Fibroblast of skin of back (primary cell): Measurements from ENCODE around the gene CASP14. TPM values are rescaled to one million over a fixed set of nuclear protein-coding genes. Genes with fewer than 3 reads are reported as not detected.
"Not testable (repeated sequence)": the region's sequence is repeated elsewhere in the genome, so short reads cannot be mapped to it uniquely, and the experiment has no call there.

Experiments used
- DNase-seq: peaks from one replicate; pipeline ENCODE4 v3.0.0-alpha.2; 2013
- polyA plus RNA-seq, 2 experiments: library from polyadenylated mRNA; unstranded; fragments of 120-200 nt; gene quantifications; one replicate each; pipeline ENCODE4 v1.2.1, GENCODE V29; 2013; ENCODE audit not compliant: insufficient read length in 2 of 2

The CASP14 gene, protein sequence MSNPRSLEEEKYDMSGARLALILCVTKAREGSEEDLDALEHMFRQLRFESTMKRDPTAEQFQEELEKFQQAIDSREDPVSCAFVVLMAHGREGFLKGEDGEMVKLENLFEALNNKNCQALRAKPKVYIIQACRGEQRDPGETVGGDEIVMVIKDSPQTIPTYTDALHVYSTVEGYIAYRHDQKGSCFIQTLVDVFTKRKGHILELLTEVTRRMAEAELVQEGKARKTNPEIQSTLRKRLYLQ
- not detected for polyA plus RNA-seq (2013, experiment 1 of 2; ENCODE audit: insufficient read length)
- not detected for polyA plus RNA-seq (2013, experiment 2 of 2; ENCODE audit: insufficient read length)

DNA sequence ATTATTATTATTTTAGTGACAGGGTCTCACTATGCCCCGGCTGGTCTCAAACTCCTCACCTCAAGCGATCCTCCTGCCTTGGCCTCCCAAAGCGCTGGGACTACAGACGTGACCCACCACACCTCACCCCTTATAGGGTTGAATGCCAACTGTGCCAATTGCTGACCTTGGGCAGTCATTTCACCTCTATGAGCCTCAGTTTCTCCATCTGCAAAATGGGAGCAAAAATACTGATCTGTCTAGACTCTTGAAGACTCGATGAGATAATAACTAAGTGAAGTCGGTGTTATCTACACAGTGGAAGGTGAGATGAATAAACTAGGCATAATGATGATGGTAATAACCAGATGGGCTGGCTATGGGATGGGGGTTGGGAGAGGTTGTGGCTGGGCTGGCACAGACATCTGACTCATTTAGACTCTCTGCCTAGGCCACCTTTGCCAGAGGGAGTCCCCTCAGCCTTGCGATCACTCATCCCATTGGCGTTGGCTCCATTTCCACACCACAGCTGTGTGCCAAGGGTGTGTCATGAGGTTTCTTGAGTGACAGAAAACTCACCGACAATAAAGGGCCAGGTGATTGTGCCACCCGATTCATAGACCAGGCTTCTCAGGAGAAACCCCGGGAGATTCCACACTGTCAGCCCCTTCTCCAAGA lies at the start of gene CASP14:
Gene CASP14 (plus strand): TSS at position 596 of the 657 bp plus-strand sequence. CDS start 2,772 bp downstream, outside the sequence.
- DNase-seq, result no peak

DNA sequence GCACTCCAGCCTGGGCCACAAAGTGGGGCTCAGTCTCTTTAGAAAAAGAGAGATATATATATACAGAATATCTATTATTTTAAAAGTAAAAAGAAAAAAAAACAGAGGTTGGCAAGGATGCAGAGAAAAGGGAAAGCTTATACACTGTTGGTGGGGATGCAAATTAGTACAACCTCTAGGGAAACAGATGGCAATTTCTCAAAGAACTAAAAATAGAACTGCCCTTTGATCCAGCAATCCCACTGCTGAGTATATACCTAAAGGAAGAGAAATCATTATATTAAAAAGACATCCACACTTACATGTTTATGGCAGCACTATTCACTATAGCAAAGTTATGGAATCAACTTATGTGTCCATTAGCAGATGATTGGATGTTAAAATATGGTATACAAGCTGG lies 41.0 kb upstream of the CASP14 start:
- DNase-seq, result no peak

DNA sequence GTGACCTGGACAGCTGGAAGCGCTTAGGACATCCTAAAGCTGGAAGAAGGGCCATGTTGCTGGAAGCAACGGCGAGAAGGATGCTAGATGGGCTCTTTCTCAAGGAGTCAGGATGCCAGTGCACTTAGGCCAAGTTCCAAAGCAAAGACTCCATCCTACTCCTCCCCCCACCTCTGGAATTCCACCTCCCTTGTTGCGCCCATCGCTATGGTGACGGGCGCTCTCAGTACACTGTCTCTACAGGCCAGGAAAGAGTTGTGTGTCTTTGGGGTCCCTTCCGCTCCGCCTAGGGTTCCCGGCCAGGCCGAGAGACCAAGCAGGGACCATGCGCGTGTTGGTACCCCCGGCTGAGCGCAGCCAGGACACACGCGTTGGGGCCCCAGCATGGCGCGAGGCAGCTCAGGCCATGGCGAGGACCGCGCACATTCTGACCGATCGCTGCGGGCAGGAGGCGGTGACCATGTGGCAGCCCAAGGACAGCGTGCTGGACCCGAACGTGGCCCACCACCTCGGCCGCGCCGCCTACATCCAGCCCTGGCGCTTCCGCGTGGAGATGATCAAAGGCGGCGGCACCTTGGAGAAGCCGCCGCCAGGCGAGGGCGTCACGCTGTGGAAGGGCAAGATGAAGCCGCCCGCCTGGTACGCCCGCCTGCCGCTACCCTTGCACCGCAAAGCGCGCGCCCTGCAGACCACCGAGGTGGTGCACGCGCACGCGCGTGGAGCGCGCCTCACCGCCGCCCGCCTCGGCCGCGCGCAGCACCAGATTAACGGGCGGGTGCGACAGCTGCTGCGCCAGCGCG lies 38.6 kb upstream of the CASP14 start:
- no peak for DNase-seq

DNA sequence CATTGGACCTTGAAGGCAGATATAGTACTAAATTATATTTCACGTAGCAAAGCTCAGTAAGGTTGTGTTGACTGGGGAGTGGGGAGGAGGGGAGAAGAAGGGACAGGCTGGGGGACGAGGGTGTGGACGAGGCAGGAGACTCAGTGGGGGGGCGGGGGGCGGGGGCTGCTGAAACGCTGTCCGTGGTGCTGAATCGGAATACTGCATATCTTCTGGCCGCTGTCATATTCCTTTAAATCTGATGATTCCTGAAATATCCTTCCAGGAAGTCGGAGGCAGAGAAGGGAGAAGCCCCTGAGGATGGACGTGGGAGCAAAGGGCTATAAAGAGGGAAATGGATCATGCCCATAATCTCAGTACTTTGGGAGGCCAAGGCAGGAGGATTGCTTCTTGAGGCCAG lies 34.7 kb upstream of the CASP14 start:
- no peak for DNase-seq

DNA sequence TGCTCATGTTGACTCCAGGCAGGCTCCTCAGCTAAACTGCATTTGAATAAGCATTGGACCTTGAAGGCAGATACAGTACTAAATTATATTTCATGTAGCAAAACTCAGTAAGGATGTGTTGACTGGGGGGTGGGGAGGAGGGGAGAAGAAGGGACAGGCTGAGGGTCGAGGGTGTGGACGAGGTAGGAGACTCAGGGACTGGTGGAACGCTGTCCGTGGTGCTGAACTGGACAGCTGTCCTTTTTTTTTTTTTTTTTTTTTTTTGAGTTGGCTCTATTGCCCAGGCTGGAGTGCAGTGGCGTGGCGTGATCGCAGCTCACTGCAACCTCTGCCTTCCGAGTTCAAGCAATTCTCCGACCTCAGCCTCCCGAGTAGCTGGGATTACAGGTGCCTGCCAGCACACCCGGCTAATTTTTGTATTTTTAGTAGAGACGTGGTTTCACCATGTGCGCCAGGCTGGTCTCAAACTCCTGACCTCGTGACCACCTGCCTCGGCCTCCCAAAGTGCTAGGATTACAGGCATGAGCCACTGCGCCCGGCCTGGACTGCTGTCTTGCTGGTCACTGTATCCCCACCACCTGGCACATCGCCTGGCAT lies 33.2 kb upstream of the CASP14 start:
- peak; percentile 19 for DNase-seq

DNA sequence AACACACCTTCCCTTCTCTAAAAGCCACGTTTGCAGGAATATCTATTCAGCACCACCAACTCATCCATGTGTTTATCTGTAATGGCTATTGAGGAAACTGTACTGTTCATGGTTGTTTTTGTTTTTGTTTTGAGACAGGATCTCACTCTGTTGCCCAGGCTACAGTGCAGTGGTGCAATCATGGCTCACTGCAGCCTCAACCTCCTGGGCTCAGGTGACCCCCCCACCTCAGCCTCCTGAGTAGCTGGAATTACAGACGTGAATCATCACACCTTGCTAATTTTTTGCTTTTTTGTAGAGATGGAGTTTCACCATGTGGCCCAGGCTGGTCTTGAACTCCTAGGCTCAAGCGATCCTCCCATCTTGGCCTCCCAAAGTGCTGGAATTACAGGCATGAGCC lies 30.4 kb upstream of the CASP14 start:
- not testable (repeated sequence) for DNase-seq

DNA sequence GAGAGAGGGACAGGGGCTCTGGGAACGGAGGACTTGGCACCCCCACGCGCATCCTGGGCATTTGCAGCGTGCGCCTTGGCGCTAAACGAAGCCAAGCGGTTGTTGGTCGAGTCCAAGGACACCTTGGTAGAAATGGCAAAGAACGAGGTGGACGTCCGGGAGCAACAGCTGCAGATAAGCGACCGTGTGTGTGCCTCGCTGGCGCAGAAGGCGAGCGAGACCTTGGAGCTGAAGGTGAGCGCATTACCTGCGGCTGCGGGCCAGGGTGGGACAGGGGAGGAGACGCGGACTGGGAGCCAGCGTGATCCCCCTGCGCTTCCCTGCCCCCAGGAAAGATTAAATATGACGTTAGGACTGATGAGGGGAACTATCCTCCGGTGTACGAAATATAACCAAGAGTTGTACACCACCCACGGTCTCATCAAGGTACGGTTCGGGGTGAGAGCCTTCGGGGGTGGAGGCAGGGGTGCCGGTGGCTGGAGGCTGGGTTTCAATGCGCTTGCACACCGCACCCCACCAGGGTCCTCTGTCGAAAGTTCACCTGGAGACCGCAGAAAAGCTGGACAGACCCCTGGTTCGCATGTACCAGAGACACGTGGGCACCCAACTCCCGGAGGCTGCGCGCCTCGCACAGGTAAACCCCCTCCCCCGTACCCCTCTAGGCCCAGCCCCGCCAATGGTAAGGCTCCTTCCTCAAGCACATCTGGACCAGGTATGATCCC lies 27.8 kb upstream of the CASP14 start:
- no peak for DNase-seq

DNA sequence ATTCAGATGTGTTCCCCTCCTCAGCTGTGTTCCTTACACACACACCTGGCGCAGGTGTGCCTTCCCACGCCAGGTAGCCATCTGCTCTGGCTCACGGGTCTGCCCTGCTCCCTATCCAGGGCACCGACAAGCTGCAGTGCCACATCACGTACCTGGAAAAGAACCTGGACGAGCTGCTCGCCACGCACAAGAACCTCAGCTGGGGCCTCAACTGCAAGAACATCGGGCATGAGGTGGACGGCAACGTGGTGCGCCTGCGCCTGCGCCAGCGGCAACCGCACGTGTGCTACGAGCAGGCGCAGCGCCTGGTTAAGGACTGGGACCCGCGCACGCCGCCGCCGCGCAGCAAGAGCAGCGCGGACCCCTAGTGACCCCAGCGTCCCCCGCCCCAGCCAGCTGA lies 26.5 kb upstream of the CASP14 start:
- DNase-seq, result no peak

DNA sequence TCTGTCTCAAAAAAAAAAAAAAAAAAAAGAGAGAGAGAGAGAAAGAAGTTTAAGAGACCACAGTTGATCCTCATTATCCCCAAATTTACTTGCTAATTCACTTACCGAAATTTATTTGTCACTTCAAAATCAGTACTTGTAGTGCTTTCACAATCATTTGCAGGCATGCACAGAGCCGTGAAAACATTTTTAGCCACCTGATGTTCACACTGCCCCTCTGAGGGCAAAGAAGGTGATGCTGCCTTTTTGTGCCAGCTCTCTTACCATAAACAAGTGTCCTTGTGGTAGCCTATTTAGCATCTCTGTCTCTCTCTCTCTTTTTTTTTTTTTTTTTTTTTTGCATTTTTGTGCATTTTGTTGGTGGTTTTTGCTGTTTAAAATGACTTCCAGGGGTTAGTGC lies 24.1 kb upstream of the CASP14 start:
- no peak for DNase-seq

DNA sequence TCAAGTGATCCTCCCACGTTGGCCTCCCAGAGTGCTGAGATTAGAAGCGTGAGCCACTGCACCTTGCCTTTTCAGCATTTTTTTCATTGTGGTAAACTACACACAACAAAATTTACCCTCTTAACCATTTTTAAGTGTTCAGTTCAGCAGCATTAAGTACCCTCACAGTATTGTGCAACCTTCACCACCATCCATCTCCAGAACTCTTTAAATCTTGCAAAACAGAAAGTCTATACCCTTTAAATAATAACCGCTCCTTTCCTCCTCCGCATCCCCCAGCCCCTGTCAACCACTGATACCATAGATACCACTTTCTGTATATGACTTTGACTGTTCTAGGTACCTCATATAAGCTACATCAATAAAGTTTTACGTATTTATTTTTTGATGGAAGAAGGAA lies 20.8 kb upstream of the CASP14 start:
- no peak for DNase-seq

DNA sequence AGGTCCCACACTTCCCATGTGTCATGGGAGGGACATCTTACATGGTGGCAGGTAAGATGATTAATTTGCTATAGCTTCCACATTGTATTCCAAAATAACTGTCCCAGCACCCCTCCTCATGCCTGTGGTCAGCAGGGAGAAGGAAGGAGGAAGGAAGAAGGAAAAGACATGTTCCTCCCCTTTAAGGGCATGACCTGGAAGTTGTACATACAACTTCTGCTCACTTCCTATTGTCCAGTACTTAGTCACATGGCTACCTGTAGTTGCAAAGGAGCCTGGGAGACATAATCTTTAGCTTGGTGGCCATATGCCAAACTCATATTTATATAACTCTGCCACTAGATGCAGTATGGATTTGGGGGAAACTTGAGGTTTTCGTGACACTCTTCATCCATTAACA lies 17.6 kb upstream of the CASP14 start:
- DNase-seq, result no peak

DNA sequence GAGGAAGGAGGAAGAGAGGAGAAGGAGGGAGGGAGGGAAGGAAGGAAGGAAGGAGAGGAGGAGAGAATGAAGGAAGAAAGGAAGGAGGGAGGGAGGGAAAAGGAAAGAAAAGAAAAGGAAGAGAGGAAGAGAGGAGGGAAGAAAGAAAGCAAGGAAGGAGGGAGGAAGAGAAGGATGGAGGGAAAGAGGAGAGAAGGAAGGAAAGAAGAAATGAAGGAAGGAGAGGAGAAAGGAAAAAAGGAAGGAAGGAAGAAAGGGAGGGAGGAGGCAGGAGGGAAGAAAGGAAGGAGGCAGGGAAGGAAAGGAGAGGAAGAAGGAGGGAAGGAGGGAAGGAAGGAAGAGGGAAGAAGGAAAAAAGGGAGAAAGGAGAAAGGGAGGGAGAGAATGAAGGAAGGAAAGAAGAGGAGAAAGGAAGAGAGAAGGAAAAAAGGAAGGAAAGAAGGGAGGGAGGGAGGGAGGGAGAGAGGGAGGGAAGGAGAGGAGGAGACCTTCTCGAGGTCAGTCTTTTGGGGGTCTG lies 13.4 kb upstream of the CASP14 start:
- no peak for DNase-seq

DNA sequence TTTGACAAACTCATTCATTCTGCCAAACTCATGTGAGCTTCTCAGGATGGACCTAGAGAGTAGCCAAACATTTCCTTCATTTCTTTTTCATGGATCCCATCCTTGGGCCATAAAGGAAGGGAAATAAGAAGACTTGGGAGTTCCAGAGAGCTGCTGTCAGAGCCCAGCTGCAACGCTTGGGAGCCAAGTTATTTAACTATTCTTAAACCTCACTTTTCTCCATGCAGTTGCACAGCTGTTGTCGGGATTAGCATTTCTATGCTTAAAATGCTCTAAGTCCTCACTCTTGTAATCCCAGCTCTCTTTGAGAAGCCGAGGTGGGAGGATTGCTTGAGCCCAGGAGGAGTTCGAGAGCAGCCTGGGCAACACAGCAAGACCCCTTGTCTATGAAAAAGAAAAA lies 11.7 kb upstream of the CASP14 start:
- no peak for DNase-seq

DNA sequence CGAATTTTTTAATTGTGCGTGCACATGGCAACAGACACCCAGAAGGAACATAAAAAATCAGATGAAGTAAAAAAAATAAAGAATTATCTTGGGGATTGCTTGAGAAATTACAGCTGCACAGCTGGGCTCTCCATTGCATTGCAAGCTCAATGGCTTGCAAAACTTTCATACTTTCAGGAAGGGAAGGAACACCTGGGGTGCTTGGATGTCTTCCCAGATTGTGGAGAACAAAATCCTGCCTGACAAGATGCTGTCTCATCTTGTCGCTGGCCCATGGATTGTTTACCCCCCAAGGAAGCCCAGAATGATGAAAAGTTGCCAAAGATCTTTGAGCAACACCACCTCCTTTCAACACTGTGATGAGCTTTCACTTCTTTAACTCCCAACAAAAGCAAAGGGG lies 11.0 kb upstream of the CASP14 start:
- DNase-seq, result no peak

DNA sequence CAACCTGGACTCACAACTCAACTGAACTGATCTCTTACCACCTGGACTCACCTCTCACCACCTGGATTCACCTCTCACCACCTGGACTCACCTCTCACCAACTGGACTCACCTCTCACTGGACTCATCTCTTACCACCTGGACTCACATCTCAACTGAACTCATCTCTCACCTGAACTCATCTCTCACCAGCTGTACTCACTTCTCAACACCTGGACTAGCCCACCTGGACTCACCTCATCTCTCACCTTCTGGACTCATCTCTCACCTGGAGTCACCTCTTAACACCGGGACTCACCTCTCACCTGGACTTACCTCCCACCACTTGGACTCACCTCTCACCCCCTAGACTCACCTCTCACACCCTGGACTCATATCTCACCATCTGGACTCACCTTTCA lies 7.3 kb upstream of the CASP14 start:
- DNase-seq, result no peak

DNA sequence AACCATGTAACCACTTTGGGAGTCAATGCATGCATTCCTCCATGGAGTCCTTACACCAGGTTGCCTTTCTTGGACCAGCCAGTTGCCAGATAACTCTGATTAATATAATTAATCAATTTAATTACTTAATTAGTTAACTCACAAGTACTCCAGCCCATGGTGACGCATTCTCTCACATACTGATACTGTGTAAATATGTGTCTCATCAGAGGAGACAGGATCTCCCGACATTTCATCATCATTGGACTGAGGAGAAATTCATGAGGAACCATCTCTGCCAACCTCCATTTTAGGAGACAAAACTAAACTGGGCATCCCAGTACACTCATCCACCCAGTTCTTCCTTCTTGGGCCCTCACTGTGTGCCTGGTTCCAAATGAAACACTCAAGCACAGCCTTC lies 6.5 kb upstream of the CASP14 start:
- DNase-seq, result no peak

DNA sequence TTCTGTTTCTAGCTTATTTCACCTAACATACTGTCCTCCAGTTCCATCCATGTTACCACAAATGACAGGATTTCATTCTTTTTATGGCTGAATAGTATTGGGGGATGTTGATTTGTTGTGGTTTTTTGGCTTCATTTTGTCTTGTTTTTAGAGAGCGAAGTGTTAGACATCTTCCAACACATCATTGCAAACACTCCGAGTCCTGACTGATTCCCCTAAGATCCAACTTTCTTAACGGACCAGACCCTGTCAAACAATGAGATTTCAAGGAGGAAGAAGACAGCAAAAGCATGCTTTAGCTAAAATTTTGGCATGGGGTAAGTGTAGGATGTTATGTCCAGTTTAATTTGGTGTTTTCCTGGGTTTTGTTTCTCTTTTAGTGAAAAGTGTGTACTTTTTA lies 3.8 kb upstream of the CASP14 start:
- no peak for DNase-seq

DNA sequence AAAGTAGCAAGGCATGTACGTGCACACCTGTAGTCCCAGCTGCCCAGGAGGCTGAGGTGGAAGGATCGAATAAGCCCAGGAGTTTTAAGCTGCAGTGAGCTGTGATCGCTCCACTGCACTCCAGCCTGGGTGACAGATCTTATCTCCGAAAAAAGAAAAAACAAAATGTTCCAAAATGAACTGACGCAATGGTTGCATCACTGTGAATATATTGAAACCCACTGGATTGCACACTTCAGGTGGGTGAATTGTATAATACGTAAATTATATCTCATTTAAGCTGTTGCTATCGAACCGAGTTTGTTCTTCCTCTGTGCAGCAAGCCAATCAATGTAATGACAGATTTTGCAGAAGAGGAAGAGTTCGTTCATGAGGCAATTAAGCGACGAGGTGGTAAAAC lies 1.6 kb upstream of the CASP14 start:
- DNase-seq, result no peak

DNA sequence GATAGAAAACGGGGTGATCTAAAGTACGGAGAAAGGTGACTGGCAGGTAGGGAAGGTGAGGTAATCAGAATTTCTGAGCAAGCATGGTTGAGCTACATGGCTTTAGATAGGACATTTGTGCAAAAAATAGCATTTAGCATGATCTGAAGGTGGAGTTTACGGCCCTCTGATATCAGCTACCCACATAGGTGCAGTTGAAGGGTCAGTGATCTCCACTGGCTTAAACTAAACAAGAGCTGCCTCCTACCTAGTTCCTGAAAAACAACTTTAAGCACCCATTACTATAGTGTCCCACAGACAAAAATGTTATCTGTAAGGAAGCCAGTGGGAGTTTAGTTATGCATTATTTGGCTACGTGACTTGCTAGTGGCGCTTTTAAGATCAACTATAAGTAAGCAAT lies 1.2 kb upstream of the CASP14 start:
- no peak for DNase-seq

DNA sequence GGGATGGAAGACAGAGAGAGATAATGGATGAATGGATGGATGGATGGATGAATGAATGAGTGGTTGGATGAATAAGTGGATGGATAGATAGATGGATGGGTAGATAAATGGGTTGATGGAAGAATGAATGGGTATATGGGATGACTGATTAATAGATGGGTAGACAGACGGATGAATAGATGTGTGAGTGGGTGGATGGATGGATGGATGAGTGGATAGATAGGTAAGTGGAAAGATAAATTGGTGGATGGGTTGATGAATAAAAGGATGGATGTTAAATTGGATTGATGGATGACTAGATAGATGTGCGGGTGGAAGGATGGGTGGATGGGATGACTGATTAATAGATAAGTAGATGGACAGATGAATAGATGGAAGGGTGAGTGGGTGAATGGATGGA lies 1.4 kb downstream of the CASP14 start:
- no peak for DNase-seq

DNA sequence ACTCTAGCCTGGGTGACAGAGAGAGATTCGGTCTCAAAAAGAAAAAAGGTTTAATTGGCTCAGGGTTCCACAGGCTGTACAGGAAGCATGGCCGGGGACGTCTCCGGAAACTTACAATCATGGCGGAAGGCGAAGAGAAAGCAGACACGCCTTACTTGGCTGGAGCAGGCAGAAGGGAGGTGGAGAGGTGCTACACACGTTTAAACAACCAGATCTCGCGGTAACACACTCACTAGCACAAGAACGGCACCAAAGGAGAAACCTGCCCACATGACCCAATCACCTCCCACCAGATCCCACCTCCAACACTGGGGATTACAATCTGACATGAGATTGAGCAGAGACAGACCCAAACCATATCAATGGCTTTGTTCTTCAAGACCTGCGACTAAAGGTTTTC lies 12.8 kb downstream of the CASP14 start:
- no peak for DNase-seq

DNA sequence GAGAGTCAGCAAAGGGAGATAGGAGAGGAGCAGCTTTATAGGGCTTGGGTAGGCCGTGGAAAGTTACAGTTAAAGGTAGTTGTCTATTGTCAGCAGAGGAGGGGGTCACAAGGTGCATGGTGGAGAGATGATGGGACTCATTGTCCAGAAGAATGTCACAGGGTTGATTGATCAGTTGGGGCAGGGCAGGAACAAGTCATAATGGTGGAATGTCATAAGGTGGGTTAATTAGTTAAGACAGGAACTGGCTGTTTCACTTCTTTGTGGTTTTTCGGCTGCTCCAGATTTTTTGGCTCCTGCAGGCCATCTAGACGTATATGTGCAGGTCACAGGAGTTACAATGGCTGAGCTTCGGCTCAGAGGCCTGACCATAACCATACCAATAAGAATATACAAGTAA lies 21.1 kb downstream of the CASP14 start:
- not testable (repeated sequence) for DNase-seq
